GM11168 (cell line): ENCODE results near the gene IDUA.
"Not testable (repeated sequence)": the region's sequence is repeated elsewhere in the genome, so short reads cannot be mapped to it uniquely, and the experiment has no call there.

Source experiments
- in situ Hi-C: fragments of 300-500 bp; cut with MboI; formaldehyde crosslinking; loops from one replicate; pipeline ENCODE4 v1.12.0; 2022; ENCODE audit warnings: low sequenced_read_pairs; ENCODE audit not compliant: unreplicated experiment

IDUA gene

GRCh38 chr4:999240-999863, 12.5 kb downstream of the IDUA start:
- in situ Hi-C loops = not testable (repeated sequence)

- in situ Hi-C loops = no loop called here
Observed at GRCh38 chr4:999882-1000425, 13.1 kb downstream of the IDUA start.

- in situ Hi-C loops = no loop called here
Observed at GRCh38 chr4:1000686-1001260, 13.9 kb downstream of the IDUA start.

GRCh38 chr4:1001561-1002130, 14.8 kb downstream of the IDUA start:
- in situ Hi-C loops = no loop called here

GRCh38 chr4:1002131-1002630, 15.3 kb downstream of the IDUA start:
- in situ Hi-C loops = no loop called here

- in situ Hi-C loops = no loop called here
Observed at GRCh38 chr4:1002631-1003251, 15.9 kb downstream of the IDUA start.

GRCh38 chr4:1003271-1004070, 16.6 kb downstream of the IDUA start:
- in situ Hi-C loops = no loop called here

- in situ Hi-C loops = no loop called here
Observed at GRCh38 chr4:1004071-1004418, 17.2 kb downstream of the IDUA start.

GRCh38 chr4:1004557-1005485, 18.0 kb downstream of the IDUA start:
- in situ Hi-C loops = no loop called here

- in situ Hi-C loops = no loop called here
Observed at GRCh38 chr4:1006856-1007255, 20.0 kb downstream of the IDUA start.

- in situ Hi-C loops = no loop called here
Observed at GRCh38 chr4:1008840-1009541, 22.1 kb downstream of the IDUA start.

GRCh38 chr4:1009542-1010394, 22.9 kb downstream of the IDUA start:
- in situ Hi-C loops = no loop called here

- in situ Hi-C loops = no loop called here
Observed at GRCh38 chr4:1010395-1011021, 23.7 kb downstream of the IDUA start.

GRCh38 chr4:1011022-1011665, 24.3 kb downstream of the IDUA start, which contains the start of gene FGFRL1:
FGFRL1 (plus strand) TSS chr4:1011626; CDS start chr4:1012486, 860 bp downstream.
- in situ Hi-C loops = no loop called here

- in situ Hi-C loops = no loop called here
Observed at GRCh38 chr4:1011666-1012033, 24.8 kb downstream of the IDUA start.

- in situ Hi-C loops = no loop called here
Observed at GRCh38 chr4:1012034-1012739, 25.3 kb downstream of the IDUA start.
